GM19328 (cell line): ENCODE results near the gene UTS2B.

Experiments
- ATAC-seq: cut with Tn5 transposase; IDR thresholded peaks from one replicate; pipeline ENCODE4 v1.9.1; 2021; ENCODE audit warnings: mild to moderate bottlenecking, moderate library complexity; ENCODE audit not compliant: unreplicated experiment

UTS2B gene

GRCh38 chr3:191244242-191244867, 86.0 kb downstream of the UTS2B start:
- no peak for ATAC-seq

DNA sequence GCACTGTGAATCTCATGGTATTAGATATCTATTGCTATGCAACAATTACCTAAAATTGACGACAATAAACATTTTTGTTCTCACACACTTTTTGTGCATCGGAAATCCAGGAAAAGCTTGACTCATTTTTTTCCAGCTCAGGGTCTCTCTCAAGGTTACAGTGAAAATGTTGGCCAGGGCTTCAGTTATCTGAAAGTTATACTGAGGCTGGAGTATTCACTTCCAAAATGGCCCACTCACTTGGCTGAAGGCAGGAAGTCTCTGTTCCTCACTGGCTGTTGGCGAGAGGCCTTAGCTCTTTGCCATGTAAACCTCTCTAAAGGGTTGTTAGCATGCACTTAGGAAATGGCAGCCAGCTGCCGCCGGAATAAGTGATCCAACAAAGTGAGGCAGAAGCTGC, 89.8 kb downstream of the UTS2B start:
- ATAC-seq, result no peak

DNA sequence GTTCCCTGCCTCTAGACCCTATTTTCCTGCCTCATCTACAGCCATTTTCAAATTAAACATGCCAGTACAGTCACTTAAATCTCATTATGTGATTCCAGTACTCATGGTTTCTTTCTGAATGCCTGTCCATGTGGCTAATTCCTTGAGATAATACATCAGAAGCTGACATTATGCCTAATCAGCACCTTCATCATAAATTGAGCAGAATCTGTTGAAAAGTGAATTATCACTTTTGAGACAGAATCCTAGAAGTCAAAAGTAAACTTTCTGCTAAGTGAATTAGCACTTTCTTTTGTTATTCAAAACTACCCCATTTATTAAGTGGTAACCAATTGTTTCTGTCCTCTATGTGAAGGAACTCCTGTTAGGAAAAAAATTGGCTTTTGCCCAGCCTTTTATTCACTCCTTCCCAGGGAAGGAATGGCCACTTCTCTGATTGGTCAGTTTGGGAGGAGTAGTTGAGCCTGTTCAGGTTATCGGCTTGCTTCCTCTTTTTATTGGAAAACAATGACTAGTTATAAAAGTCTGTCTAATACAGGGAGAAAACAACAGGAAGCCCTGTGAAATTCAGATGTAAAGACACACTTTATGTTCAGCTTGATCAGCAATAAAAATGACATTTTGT, 90.8 kb downstream of the UTS2B start:
- no peak for ATAC-seq

DNA sequence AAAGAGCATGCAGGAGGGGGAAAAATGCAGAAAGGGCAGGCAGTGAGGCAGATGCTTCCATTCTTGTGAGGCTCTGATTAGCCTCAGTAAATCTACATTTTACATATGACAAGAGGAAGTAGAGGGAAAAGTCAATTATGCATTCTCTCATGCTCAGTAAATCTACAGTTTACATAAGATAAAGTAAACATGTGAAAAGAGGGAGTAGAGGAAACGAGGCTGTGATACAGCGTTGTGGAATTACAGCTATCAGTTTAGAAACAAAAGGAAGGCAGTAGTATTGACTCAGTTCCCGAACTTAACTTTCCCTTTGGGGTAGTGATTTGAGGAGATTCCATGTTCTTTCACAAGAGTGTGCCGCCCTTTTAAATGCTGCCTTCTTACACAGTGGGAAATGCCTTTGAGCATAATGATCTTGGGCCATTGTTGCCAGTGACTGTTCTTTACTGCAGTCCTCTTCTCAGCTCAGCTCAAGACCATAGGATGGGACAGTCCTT, 92.0 kb downstream of the UTS2B start:
- ATAC-seq, result no peak

DNA sequence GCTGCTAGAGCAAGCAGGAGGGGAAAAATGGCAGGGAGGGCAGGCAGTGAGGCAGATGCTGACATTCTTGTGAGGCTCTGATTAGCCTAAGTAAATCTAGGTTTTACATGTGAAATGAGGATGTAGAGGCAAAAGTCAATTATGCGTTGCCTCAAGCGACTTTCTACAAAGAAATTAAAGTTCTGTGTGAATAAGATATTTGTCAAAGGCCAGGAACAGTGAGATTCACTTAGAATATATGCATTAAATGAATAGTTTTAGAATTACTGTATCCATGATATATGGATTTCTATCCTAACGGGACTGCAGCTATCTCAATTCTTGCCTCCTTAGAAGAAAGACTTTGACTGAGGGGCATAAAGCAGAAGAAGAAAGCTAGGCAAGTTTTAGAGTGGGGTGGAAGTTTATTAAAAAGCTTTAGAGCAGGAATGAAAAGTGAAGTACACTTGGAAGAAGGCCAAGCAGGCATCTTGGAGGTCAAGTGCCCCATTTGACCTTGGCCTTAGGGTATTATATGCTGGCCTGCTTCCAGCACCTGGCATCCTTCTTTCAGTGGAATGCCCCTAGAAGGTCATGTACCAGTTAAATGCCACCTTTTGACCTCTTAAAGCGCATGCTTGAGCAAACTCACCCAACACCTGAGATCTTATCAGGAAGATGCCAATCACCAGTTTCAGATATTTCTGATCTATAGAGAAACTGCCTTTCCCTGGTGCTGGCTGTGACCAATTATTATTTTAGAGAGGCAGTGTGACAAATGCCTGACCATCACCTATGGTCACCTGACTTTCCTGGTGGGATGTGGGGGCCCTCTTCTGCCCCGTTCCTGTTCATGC, 93.1 kb downstream of the UTS2B start:
- no peak for ATAC-seq

- ATAC-seq, result no peak
Observed at GRCh38 chr3:191236646-191237045, 93.7 kb downstream of the UTS2B start.

DNA sequence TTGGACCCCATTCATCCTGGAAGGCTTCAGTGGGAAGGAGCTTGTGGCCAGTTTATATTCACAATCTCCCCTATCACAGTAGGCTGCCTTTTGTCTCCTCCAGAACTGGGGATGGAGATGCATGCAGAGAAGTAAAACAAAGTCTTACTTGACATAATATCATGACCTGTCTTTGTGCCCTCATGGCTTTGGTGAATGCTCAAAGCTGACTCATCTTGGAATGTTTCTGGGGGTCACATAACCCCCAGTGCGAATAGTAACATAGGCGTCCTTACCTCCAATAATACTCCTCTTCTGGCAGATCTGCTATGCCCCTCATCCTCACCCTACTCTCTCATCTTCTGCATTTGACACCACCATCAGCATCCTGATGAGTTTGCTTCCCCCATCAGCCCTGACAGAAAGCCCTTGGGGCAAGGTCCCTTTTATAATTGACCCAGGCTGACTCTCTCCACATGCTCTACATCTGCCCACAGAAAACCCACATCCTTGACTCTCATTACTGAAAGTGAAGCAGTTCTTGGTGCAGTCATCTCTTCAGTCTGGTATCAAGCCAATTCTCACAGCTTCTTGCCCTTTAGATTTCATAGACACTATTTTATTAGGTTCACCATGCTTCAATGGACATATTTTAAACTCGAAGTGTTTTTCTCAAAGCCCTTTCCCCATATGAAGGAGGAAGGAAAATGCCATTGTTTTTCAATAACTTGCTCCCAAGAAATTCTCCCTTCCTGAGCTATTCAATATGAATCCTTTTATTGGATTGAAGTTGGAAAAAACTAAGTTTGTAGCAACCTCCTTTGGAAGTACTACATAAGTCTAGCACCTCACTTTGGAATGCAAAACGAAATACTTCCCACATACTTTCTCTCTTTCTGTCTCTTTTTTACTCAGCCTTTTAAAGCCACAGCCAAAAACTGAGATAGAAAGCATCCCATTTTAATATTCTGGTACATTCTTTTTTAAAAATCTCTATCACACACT, 94.7 kb downstream of the UTS2B start:
- ATAC-seq, result peak; percentile 98

GRCh38 chr3:191234216-191234615, 96.1 kb downstream of the UTS2B start:
- ATAC-seq, result no peak

DNA sequence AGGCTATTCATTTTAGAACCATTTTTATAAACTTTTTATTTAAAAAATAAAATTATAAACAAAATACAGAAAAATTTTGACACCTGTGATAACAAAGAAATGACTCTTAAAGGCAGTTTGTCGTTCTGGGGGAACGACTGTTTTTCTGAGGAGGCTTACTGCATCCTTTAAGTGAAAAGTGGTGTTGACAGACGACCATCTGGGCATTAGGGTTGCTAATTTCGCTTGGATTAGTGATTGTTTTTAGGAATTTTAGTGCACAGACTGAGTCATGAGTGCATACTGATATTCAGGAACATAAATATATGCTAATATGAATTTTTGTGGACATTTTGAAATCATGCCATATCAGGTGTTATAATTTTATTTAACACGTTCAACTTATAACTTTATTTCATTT, 102.8 kb downstream of the UTS2B start:
- ATAC-seq, result no peak

DNA sequence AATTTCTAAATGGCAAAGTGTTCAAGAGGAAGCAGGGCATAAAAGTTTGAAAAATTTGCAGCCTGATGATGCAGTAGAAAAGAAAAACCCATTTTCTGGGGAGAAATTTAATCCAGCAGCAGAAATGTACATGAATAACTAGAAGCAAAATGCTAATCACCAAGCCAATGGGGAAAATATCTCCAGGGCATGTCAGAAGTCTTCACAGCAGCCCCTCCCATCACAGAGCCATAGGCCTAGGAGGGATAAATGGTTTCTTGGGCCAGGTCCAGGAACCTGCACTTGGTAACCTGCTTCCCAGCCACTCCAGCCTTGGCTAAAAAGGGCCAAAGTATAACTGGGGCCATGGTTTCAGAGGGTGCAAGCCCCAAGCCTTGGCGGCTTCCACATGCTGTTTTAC, 108.7 kb downstream of the UTS2B start:
- no peak for ATAC-seq

- ATAC-seq, result no peak
Observed at GRCh38 chr3:191220908-191221307, 109.4 kb downstream of the UTS2B start.

GRCh38 chr3:191217301-191217700, 113.0 kb downstream of the UTS2B start:
- ATAC-seq, result no peak
